Suprapubic skin (tissue), 4 donors: ENCODE data around the gene ZBTB49.

ENCODE experiments used
- CTCF ChIP-seq, 2 donors: fragments of 200-600 bp in 1 of 2; fragments of 450-650 bp in 1 of 2; sonication (generic) in 1 of 2; IDR thresholded peaks; one replicate each; pipeline ENCODE4 v1.5.1; 2016 to 2019; ENCODE audit warnings: antibody characterized with exemption in 2 of 2, mild to moderate bottlenecking in 1 of 2, moderate library complexity in 1 of 2
- POLR2A ChIP-seq, 2 donors: fragments of 450-650 bp; IDR thresholded peaks; one replicate each; pipeline ENCODE4 v1.6.1; 2017; ENCODE audit warnings: antibody characterized with exemption in 2 of 2, mild to moderate bottlenecking in 2 of 2, moderate library complexity in 2 of 2
- POLR2AphosphoS5 ChIP-seq, 3 donors: sonication (generic); formaldehyde crosslinking; IDR thresholded peaks; one replicate each; pipeline ENCODE4 v1.6.1; 2017; ENCODE audit warnings: antibody characterized with exemption in 3 of 3

- TF ChIP-seq CTCF (IDR thresholded peaks at IDR 0.05) = no peak
- TF ChIP-seq POLR2AphosphoS5 (IDR thresholded peaks at IDR 0.05) = no peak
- TF ChIP-seq POLR2A (IDR thresholded peaks at IDR 0.05) = no peak
Observed at GRCh38 chr4:4306920-4307319, 16.9 kb downstream of the ZBTB49 start.
